Body of pancreas (tissue), 4 donors: Measurements from ENCODE around the gene RUFY2. TPM values are rescaled to one million over a fixed set of nuclear protein-coding genes. Genes with fewer than 3 reads are reported as not detected.

Source experiments
- ATAC-seq: fragments of 150-250 bp; one replicate; pipeline ENCODE4 v1.9.1; 2016
- DNase-seq, 4 donors: peaks; one replicate each; pipeline ENCODE4 v3.0.0-alpha.2; 2019
- H3K27ac ChIP-seq, 4 donors: fragments of 200-600 bp; sonication (generic); 1 replicate in 3 of 4; 2 replicates in 1 of 4; pipeline versions ENCODE4 v1.5.1 to v1.6.1; 2016 to 2019; ENCODE audit warnings: mild to moderate bottlenecking in 1 of 4, mixed read lengths in 1 of 4, moderate library complexity in 1 of 4
- H3K27me3 ChIP-seq, 2 donors: fragments of 200-600 bp; sonication (generic); one replicate each; pipeline ENCODE4 v1.6.0; 2016; ENCODE audit warnings: mild to moderate bottlenecking in 1 of 2
- H3K36me3 ChIP-seq, 2 donors: fragments of 200-600 bp; sonication (generic); replicated peaks in 1 of 2; 2 replicates each; pipeline ENCODE4 v1.5.1; 2016; ENCODE audit warnings: low read depth in 2 of 2; ENCODE audit not compliant: insufficient read depth in 1 of 2
- H3K4me1 ChIP-seq: fragments of 200-600 bp; sonication (generic); one replicate; pipeline ENCODE4 v1.6.0; 2016
- H3K4me3 ChIP-seq, 2 donors: fragments of 200-600 bp; sonication (generic); 1 replicate in 1 of 2; 2 replicates in 1 of 2; pipeline ENCODE4 v1.5.1; 2016 to 2019
- H3K9me3 ChIP-seq, 3 donors: fragments of 200-600 bp; sonication (generic); 1 replicate in 2 of 3; 2 replicates in 1 of 3; pipeline ENCODE4 v1.5.1; 2016
- POLR2A ChIP-seq, 3 donors: fragments of 450-650 bp; IDR thresholded peaks; one replicate each; pipeline ENCODE4 v1.6.1; 2016; ENCODE audit warnings: antibody characterized with exemption in 3 of 3, mild to moderate bottlenecking in 2 of 3
- WGBS, 2 donors: methylation state at CpG; one replicate each; pipeline ENCODE4 v1.1.5; 2017; 5-methylcytosine and 5-hydroxymethylcytosine counted together
- intact Hi-C: fragments of 100-400 bp; cut with DNase I; formaldehyde crosslinking; loops from one replicate; pipeline ENCODE4 v1.15.1; 2023
- total RNA-seq, 2 donors: library from RNA; depleted of rRNA; stranded (reverse); fragments of >200 nt; gene quantifications; one replicate each; pipeline ENCODE4 v1.1.0, GENCODE V29; 2016
- TF ChIP-seq, protein P1 (sequence below), 7 experiments: fragments of 450-650 bp in 4 of 7; fragments of 200-600 bp in 3 of 7; sonication (generic) in 3 of 7; IDR thresholded peaks; one replicate each; pipeline ENCODE4 v1.5.1; 2016 to 2019; ENCODE audit warnings: antibody characterized with exemption in 7 of 7

Gene RUFY2
- total RNA-seq, 2 donors from 2014 or later, result 17.8 to 26.2 TPM

GRCh38 chr10:68434657-68435056 lies 27.6 kb upstream of the RUFY2 start:
- DNase-seq, result no peak
- H3K9me3 ChIP-seq, result no peaks in the 10 kb centered on the region
- H3K4me1 ChIP-seq, result no peaks in the 10 kb centered on the region
- no peaks in the 10 kb centered on the region for H3K36me3 ChIP-seq
- ATAC-seq, result no peak
- no peak overlapping the region for H3K4me3 ChIP-seq
- intact Hi-C loops, result no loop called here
- TF ChIP-seq, protein P1, sequence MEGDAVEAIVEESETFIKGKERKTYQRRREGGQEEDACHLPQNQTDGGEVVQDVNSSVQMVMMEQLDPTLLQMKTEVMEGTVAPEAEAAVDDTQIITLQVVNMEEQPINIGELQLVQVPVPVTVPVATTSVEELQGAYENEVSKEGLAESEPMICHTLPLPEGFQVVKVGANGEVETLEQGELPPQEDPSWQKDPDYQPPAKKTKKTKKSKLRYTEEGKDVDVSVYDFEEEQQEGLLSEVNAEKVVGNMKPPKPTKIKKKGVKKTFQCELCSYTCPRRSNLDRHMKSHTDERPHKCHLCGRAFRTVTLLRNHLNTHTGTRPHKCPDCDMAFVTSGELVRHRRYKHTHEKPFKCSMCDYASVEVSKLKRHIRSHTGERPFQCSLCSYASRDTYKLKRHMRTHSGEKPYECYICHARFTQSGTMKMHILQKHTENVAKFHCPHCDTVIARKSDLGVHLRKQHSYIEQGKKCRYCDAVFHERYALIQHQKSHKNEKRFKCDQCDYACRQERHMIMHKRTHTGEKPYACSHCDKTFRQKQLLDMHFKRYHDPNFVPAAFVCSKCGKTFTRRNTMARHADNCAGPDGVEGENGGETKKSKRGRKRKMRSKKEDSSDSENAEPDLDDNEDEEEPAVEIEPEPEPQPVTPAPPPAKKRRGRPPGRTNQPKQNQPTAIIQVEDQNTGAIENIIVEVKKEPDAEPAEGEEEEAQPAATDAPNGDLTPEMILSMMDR (IDR thresholded peaks at IDR 0.05), result no peak
- TF ChIP-seq POLR2A (IDR thresholded peaks at IDR 0.05), result no peak
- H3K27me3 ChIP-seq, result no peaks in the 10 kb centered on the region
- 95 to 97% methylated on average over 4 of the region's 4 CpGs for WGBS, 2 donors
- H3K27ac ChIP-seq, result no peak overlapping the region

DNA sequence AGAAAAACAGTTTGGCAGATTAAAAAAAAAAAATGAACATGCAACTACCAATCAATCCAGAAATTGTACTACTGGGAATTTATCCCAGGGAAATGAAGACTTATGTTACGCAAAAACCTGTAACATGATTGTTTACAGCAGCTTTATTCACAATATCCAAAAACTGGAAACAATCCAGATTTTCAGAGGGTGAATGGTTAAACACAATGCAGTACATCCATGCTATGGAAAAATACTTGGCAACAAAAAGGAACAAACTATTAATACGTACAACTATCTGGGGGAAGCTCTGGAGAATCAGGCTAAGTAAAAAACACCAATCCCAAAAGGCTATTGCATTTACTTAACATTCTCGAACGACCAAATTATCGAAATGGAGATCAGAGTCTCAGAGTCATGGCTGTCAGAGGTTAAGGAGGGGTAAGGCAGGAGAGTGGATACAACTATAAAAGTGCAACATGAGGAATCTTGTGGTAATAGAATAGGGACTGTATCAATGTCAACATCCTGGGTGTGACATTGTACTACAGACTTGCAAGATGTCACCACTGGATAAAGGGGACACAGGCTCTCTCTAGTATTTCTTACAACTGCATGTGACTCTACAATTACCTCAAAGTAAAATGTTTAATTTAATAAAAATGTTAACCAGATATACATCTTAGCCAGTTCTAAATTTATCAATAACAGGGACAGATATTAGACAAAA lies 21.5 kb upstream of the RUFY2 start:
- H3K27me3 ChIP-seq, result no peaks in the 10 kb centered on the region
- no peak for ATAC-seq
- no peak overlapping the region for H3K4me3 ChIP-seq
- no peak for TF ChIP-seq POLR2A (IDR thresholded peaks at IDR 0.05)
- TF ChIP-seq, protein P1 (IDR thresholded peaks at IDR 0.05), result no peak
- DNase-seq, result no peak
- H3K27ac ChIP-seq, result no peak overlapping the region
- WGBS, 2 donors, result 89 to 94% methylated on average over 5 of the region's 5 CpGs
- no peaks in the 10 kb centered on the region for H3K4me1 ChIP-seq
- intact Hi-C loops, result no loop called here
- no peaks in the 10 kb centered on the region for H3K36me3 ChIP-seq
- H3K9me3 ChIP-seq, result no peaks in the 10 kb centered on the region

DNA sequence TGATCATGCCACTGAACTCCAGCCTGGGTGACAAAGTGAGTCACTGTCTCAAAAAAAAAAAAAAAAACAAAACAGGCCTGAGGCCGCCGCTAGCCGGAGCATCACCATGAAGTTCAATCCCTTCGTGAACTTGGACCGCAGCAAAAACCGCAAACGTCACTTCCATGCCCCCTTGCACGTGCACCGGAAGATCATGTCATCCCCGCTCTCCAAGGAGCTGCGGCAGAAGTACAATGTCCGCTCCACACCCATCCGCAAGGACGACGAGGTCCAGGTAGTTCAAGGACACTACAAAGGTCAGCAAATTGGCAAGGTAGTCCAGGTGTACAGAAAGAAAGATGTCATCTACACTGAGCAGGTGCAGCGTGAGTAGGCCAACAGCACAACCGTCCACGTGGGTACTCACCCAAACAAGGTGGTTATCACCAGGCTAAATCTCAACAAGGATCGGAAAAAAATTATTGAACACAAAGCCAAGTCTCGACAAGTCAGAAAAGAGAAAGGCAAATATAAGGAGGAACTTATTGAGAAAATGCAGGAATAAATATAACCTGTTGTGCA lies 17.5 kb upstream of the RUFY2 start:
- TF ChIP-seq, protein P1 (IDR thresholded peaks at IDR 0.05), result no peak
- TF ChIP-seq POLR2A (IDR thresholded peaks at IDR 0.05), result no peak
- H3K27me3 ChIP-seq, result no peaks in the 10 kb centered on the region
- H3K27ac ChIP-seq, result no peak overlapping the region
- H3K9me3 ChIP-seq, result no peaks in the 10 kb centered on the region
- no peak overlapping the region for H3K4me3 ChIP-seq
- WGBS, 2 donors, result 84% methylated on average over 20 of the region's 20 CpGs
- ATAC-seq, result no peak
- H3K4me1 ChIP-seq, result no peaks in the 10 kb centered on the region
- no peaks in the 10 kb centered on the region for H3K36me3 ChIP-seq
- intact Hi-C loops, result no loop called here
- no peak for DNase-seq

DNA sequence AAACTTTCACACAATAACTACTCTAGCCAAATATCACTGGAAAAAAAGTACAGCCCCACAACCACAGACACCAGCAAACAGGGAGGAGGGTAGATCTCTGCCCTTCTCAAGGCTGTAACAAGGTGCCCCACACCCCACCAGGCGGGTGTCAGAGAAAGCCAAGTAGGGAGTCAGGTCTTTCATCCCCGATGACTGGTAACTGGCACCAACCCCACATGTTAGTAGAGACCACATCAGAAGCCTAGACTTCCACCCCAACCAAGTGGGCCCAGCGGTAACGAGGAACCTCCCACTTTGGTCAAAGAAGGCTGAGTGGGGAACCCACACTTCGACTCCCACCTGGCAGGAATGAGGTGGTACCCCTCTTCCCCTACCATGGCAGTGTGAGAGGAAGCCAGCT lies 16.4 kb upstream of the RUFY2 start:
- Histone ChIP-seq H3K36me3 (no peaks in the 10 kb centered on the region), H3K9me3 (no peaks in the 10 kb centered on the region), H3K27me3 (no peaks in the 10 kb centered on the region), H3K4me3 (no peak overlapping the region), H3K4me1 (no peaks in the 10 kb centered on the region), H3K27ac (no peak overlapping the region)
- ATAC-seq (no peak), DNase-seq (no peak)
- TF ChIP-seq, protein P1 (IDR thresholded peaks at IDR 0.05), result no peak
- TF ChIP-seq POLR2A (IDR thresholded peaks at IDR 0.05), result no peak
- intact Hi-C loops, result no loop called here
- 89% methylated on average over 4 to 5 of the region's 5 CpGs for WGBS, 2 donors

DNA sequence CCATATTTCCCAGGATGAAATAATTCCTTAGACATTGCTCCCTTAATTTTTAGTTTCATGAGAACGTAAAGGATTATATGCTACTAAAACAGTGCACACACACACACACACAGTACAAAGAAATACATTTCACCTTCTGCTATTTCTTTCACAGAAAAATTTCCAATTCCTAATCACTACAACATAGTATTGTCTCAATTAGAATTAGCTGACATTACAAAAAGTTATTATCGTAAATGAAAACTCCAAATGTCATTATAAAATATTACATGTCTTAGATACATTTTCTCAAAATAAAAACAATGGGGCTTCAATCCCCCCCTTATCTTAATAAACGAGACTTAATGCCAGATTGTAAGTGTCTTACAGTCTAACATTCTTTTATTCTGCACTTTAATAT lies 12.3 kb upstream of the RUFY2 start:
- DNase-seq (no peak), ATAC-seq (no peak)
- intact Hi-C loops, result no loop called here
- no peak overlapping the region for H3K27ac ChIP-seq
- no peaks in the 10 kb centered on the region for H3K9me3 ChIP-seq
- H3K4me3 ChIP-seq, result no peak overlapping the region
- 79 to 84% methylated on average over 3 of the region's 3 CpGs for WGBS, 2 donors
- H3K27me3 ChIP-seq, result no peaks in the 10 kb centered on the region
- H3K36me3 ChIP-seq, result no peaks in the 10 kb centered on the region
- no peak for TF ChIP-seq POLR2A (IDR thresholded peaks at IDR 0.05)
- TF ChIP-seq, protein P1 (IDR thresholded peaks at IDR 0.05), result no peak
- H3K4me1 ChIP-seq, result no peaks in the 10 kb centered on the region
